GM06990 (cell line): Measurements from ENCODE around the gene BBS12.

Experiments used
- DNase-seq: peaks from one replicate; pipeline ENCODE4 v3.0.0-alpha.2; 2011; ENCODE audit not compliant: insufficient read length; ENCODE audit errors: extremely low read depth
- H3K27me3 ChIP-seq: replicated peaks from 2 replicates; pipeline ENCODE4 v1.6.0; 2011; ENCODE audit warnings: low read length; ENCODE audit not compliant: control insufficient read depth, insufficient read depth
- H3K36me3 ChIP-seq: 2 replicates; pipeline ENCODE4 v1.5.1; 2011; ENCODE audit warnings: low read length; ENCODE audit not compliant: control insufficient read depth, insufficient read depth
- H3K4me3 ChIP-seq: replicated peaks from 2 replicates; pipeline ENCODE4 v1.5.1; 2011; ENCODE audit warnings: low read depth, mild to moderate bottlenecking, control low read depth, low read length
- CTCF ChIP-seq: IDR thresholded peaks from 2 replicates; pipeline ENCODE4 v1.5.1; 2011; ENCODE audit warnings: low read length, control low read depth, mild to moderate bottlenecking, inconsistent platforms; ENCODE audit not compliant: insufficient read depth, poor library complexity, severe bottlenecking

Gene BBS12

DNA sequence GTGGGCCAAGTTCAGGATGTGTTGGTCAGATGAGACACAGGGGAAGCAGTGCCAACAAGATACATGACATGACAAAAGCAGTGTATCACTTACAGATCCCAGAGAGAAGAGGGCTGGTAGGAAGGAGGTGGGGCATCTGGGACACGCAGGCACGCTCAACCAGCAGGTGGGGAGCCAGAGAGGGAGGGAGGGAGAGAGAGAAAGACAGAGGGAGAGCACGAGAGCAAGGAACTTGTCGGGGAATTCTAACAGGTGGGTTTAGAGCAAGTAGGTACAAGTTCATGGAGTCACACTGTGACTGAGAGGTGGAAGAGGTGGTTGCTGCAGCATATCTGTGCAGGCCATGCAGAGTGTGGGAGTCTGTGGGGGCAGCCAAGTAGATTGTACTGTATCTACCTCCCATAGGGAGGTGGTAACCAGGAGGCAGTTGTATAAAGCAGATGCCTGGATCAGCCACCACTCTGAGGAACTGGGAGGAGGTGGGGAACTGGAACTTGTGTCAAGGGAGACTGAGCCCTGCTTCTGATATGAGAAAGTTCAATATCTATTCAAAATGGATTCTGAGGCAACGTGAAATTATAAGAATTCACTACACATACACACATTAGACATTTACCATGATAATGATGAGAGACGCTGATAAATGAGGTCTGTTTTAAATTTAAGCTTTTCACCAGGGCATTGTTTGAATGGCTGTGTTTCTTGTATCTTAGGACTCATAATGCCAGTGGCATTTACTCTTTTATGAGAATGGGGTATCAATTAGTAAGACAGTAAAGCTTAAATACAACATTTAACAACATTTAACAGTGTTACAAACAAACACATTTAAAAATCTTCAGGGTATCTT lies 43.7 kb downstream of the BBS12 start:
- no peaks in the 10 kb centered on the region for H3K36me3 ChIP-seq
- no peaks in the 10 kb centered on the region for H3K27me3 ChIP-seq
- TF ChIP-seq CTCF = no peak
- DNase-seq = no peak
- H3K4me3 ChIP-seq = no peak overlapping the region

GRCh38 chr4:122776916-122777315 lies 44.4 kb downstream of the BBS12 start:
- no peak overlapping the region for H3K4me3 ChIP-seq
- DNase-seq = no peak
- TF ChIP-seq CTCF = no peak
- H3K27me3 ChIP-seq = no peaks in the 10 kb centered on the region
- H3K36me3 ChIP-seq = no peaks in the 10 kb centered on the region

DNA sequence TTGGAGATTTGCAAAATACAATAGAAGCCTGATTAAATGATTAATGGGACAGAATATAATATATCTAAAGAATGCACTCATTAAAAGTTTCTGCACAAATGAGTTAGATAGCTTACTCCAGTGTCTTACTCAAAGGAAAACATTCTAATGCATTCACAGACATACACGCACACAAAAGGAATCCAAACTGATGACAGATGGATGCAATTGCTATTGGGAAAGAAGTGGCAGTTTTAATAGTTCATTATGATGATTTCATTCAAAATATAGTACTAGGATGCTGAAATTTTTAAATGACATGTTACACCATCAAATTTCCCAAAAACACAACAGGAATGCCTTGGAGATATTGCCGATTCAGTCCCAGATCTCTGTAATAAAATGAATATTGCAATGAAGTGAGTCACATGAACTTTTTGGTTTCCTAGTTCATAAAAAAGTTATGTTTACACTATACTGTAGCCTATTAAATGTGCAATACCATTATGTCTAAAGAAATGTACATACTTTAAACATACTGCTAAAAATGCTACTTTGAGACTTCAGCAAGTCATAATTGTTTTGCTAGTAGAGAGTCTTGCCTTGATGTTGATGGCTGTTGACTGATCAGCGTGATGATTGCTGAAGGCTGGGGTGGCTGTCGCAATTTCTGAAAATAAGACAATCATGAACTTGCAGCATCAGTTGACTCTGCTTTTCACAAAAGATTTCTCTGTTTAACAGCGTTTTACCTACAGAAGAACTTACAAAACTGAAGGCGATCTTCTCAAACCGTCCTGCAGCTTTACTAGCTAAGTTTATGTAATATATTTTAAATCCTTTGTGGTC lies 45.6 kb downstream of the BBS12 start:
- no peaks in the 10 kb centered on the region for H3K27me3 ChIP-seq
- DNase-seq = no peak
- no peak overlapping the region for H3K4me3 ChIP-seq
- H3K36me3 ChIP-seq = no peaks in the 10 kb centered on the region
- no peak for TF ChIP-seq CTCF

DNA sequence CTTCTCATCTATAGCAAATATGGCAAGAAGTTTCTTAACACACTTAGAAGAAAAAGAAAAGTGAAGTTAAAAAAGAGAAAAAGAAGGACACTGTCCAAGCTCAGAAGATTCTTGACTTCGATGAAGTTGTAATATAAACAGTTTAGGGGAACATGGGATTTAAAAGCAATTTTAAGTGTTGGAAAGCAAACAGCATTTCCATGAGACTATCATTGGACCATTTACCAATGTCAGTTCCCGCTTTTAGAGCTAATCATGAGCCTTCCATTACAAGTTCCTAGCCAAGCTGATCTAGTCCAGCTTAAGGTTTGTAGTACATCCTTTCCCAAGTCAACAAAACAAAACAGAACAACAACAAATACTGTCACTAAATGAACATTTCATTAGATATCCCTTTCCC lies 49.0 kb downstream of the BBS12 start:
- no peak for DNase-seq
- Histone ChIP-seq H3K27me3 (no peaks in the 10 kb centered on the region), H3K36me3 (no peaks in the 10 kb centered on the region; the same call in 1 of the 2 replicates), H3K4me3 (no peak overlapping the region)
- no peak for TF ChIP-seq CTCF

- no peak overlapping the region for H3K4me3 ChIP-seq
- no peak for DNase-seq
- no peaks in the 10 kb centered on the region for H3K27me3 ChIP-seq
- no peak for TF ChIP-seq CTCF
- no peaks in the 10 kb centered on the region; the same call in 1 of the 2 replicates for H3K36me3 ChIP-seq
Measured at GRCh38 chr4:122783301-122784215, 51.1 kb downstream of the BBS12 start.
